Measurements from ENCODE around the gene GDF10. TPM values are rescaled to one million over a fixed set of nuclear protein-coding genes. Genes with fewer than 3 reads are reported as not detected.

GDF10 gene
- total RNA-seq, 1 experiment from 2014 or later, result not detected

- CTCF ChIA-PET, result interaction anchor here (0.9 kb wide), 1 partner anchor 29 kb away, joined by 3 read pairs; no protein-coding TSS in a partner anchor
- no TSS peak for BruUV-seq (replicated peaks)
- no peak for TF ChIP-seq CTCF (IDR thresholded peaks at IDR 0.05; ENCODE audit: unreplicated experiment)
- Mint-ChIP-seq H3K9me3 (ENCODE audit: unreplicated experiment) (no peaks in the 10 kb centered on the region), H3K27ac (ENCODE audit: low read depth, unreplicated experiment) (no peak overlapping the region), H3K4me1 (ENCODE audit: insufficient read depth, unreplicated experiment) (no peaks in the 10 kb centered on the region), H3K4me3 (ENCODE audit: unreplicated experiment) (no peak overlapping the region), H3K27me3 (ENCODE audit: insufficient read depth, unreplicated experiment) (peaks cover 28% of the 10 kb centered on the region), H3K36me3 (ENCODE audit: insufficient read depth, unreplicated experiment) (no peaks in the 10 kb centered on the region)
- POLR2A ChIA-PET, result no interaction called here
- intact Hi-C loops (cut with micrococcal nuclease), result no loop called here
- DNase-seq (ENCODE audit: unreplicated experiment), result no peak
Measured at GRCh38 chr10:47283101-47283630, 16.8 kb upstream of the GDF10 start.

- POLR2A ChIA-PET, result no interaction called here
- no peak for DNase-seq (ENCODE audit: unreplicated experiment)
- BruUV-seq (replicated peaks), result no TSS peak
- CTCF ChIA-PET, result no interaction called here
- Mint-ChIP-seq H3K4me3 (ENCODE audit: unreplicated experiment) (no peak overlapping the region), H3K36me3 (ENCODE audit: insufficient read depth, unreplicated experiment) (no peaks in the 10 kb centered on the region), H3K4me1 (ENCODE audit: insufficient read depth, unreplicated experiment) (no peaks in the 10 kb centered on the region), H3K27ac (ENCODE audit: low read depth, unreplicated experiment) (no peak overlapping the region), H3K9me3 (ENCODE audit: unreplicated experiment) (no peaks in the 10 kb centered on the region), H3K27me3 (ENCODE audit: insufficient read depth, unreplicated experiment) (peaks cover 28% of the 10 kb centered on the region)
- intact Hi-C loops (cut with micrococcal nuclease), result no loop called here
- no peak for TF ChIP-seq CTCF (IDR thresholded peaks at IDR 0.05; ENCODE audit: unreplicated experiment)
Measured at GRCh38 chr10:47283848-47284247, 16.1 kb upstream of the GDF10 start.

GRCh38 chr10:47285381-47286115 is 14.4 kb upstream of the GDF10 start:
- ChIA-PET CTCF (interaction anchor here (0.9 to 1.9 kb wide), 4 partner anchors 189 to 292 kb away, joined by 3 to 5 read pairs (median 4); no protein-coding TSS in a partner anchor), POLR2A (no interaction called here)
- Mint-ChIP-seq H3K4me3 (ENCODE audit: unreplicated experiment) (no peak overlapping the region), H3K27ac (ENCODE audit: low read depth, unreplicated experiment) (no peak overlapping the region), H3K36me3 (ENCODE audit: insufficient read depth, unreplicated experiment) (no peaks in the 10 kb centered on the region), H3K9me3 (ENCODE audit: unreplicated experiment) (no peaks in the 10 kb centered on the region), H3K27me3 (ENCODE audit: insufficient read depth, unreplicated experiment) (peaks cover 28% of the 10 kb centered on the region), H3K4me1 (ENCODE audit: insufficient read depth, unreplicated experiment) (no peaks in the 10 kb centered on the region)
- DNase-seq (ENCODE audit: unreplicated experiment), result no peak
- intact Hi-C loops (cut with micrococcal nuclease), result no loop called here
- no peak for TF ChIP-seq CTCF (IDR thresholded peaks at IDR 0.05; ENCODE audit: unreplicated experiment)
- BruUV-seq (replicated peaks), result no TSS peak

- Mint-ChIP-seq H3K27me3 (ENCODE audit: insufficient read depth, unreplicated experiment) (peaks cover 27% of the 10 kb centered on the region), H3K27ac (ENCODE audit: low read depth, unreplicated experiment) (no peak overlapping the region), H3K36me3 (ENCODE audit: insufficient read depth, unreplicated experiment) (no peaks in the 10 kb centered on the region), H3K4me1 (ENCODE audit: insufficient read depth, unreplicated experiment) (no peaks in the 10 kb centered on the region), H3K4me3 (ENCODE audit: unreplicated experiment) (no peak overlapping the region), H3K9me3 (ENCODE audit: unreplicated experiment) (no peaks in the 10 kb centered on the region)
- no peak for DNase-seq (ENCODE audit: unreplicated experiment)
- no TSS peak for BruUV-seq (replicated peaks)
- CTCF ChIA-PET, result interaction anchor here (1.2 to 1.9 kb wide), 3 partner anchors 12 to 262 kb away, joined by 3 to 5 read pairs (median 4); no protein-coding TSS in a partner anchor
- no peak for TF ChIP-seq CTCF (IDR thresholded peaks at IDR 0.05; ENCODE audit: unreplicated experiment)
- intact Hi-C loops (cut with micrococcal nuclease), result no loop called here
- POLR2A ChIA-PET, result no interaction called here
Measured at GRCh38 chr10:47286116-47286505, 13.9 kb upstream of the GDF10 start.

Data from MCF 10A (cell line).